ENCODE measurements around the gene LARGE1. TPM values are rescaled to one million over a fixed set of nuclear protein-coding genes. Genes with fewer than 3 reads are reported as not detected.

The LARGE1 gene
- total RNA-seq, 1 experiment from 2014 or later: 2.5 TPM

DNA sequence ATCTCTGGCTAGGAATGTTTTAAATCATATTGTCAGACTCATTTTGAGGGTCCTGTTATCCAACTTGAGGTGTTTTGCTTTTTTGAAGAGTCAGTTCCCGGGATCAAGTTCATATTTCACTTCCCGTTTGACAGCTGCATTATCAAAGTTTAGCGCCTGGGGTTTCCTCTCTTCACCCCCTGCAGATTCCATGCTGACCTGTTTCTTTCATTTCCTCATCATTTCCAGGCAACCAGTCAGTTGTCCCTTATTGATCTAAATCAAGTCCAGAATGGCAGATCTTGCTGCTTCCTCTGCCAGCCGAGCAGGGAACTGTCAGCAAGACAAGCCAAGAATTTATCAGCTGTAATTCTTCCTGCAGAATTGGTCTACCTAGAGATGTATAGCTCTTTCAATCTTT, 664.5 kb downstream of the LARGE1 start:
- Histone ChIP-seq H3K4me3 (ENCODE audit: low read depth in 2 of 2, low read length in 2 of 2) (no peak overlapping the region), H3K27me3 (ENCODE audit: control insufficient read depth, insufficient read depth, low read length) (no peaks in the 10 kb centered on the region), H3K9me3 (ENCODE audit: control insufficient read depth, insufficient read depth, low read depth, low read length) (no peaks in the 10 kb centered on the region), H3K27ac (ENCODE audit: low read length) (no peak overlapping the region), H3K4me1 (ENCODE audit: control insufficient read depth, insufficient read depth, low read length) (no peaks in the 10 kb centered on the region), H3K36me3 (ENCODE audit: control insufficient read depth, insufficient read depth, low read length) (no peaks in the 10 kb centered on the region)
- intact Hi-C loops (cut with micrococcal nuclease; ENCODE audit: unreplicated experiment): no loop called here
- DNase-seq (ENCODE audit: low read depth, low spot score) (no peak), ATAC-seq (no peak)
- ChIA-PET POLR2A (no interaction called here), CTCF (no interaction called here)
- TF ChIP-seq REST (IDR thresholded peaks at IDR 0.05; ENCODE audit: insufficient read depth in 1 of 2, low read depth in 2 of 2, low read length in 1 of 2) (no peak), SIN3A (IDR thresholded peaks at IDR 0.05; ENCODE audit: borderline replicate concordance, insufficient read depth, low read depth, low read length) (no peak), POLR2AphosphoS5 (IDR thresholded peaks at IDR 0.05; ENCODE audit: low read depth, low read length) (no peak), CTCF (IDR thresholded peaks at IDR 0.05) (no peak), TCF7L2 (IDR thresholded peaks at IDR 0.05; ENCODE audit: low read depth, low read length) (no peak)
- in situ Hi-C loops (cut with HindIII; ENCODE audit: low pct_unique_long_range_greater_than_20kb, low sequenced_read_pairs): no loop called here
- BruUV-seq (replicated peaks): no TSS peak

- no TSS peak for BruUV-seq (replicated peaks)
- ChIA-PET CTCF (no interaction called here), POLR2A (no interaction called here)
- Histone ChIP-seq H3K27ac (ENCODE audit: low read length) (no peak overlapping the region), H3K36me3 (ENCODE audit: control insufficient read depth, insufficient read depth, low read length) (no peaks in the 10 kb centered on the region), H3K4me1 (ENCODE audit: control insufficient read depth, insufficient read depth, low read length) (no peaks in the 10 kb centered on the region), H3K27me3 (ENCODE audit: control insufficient read depth, insufficient read depth, low read length) (no peaks in the 10 kb centered on the region), H3K4me3 (ENCODE audit: low read depth in 2 of 2, low read length in 2 of 2) (no peak overlapping the region), H3K9me3 (ENCODE audit: control insufficient read depth, insufficient read depth, low read depth, low read length) (no peaks in the 10 kb centered on the region)
- no peak for TF ChIP-seq POLR2AphosphoS5 (IDR thresholded peaks at IDR 0.05; ENCODE audit: low read depth, low read length)
- no peak for TF ChIP-seq TCF7L2 (IDR thresholded peaks at IDR 0.05; ENCODE audit: low read depth, low read length)
- TF ChIP-seq SIN3A (IDR thresholded peaks at IDR 0.05; ENCODE audit: borderline replicate concordance, insufficient read depth, low read depth, low read length): no peak
- no peak for TF ChIP-seq REST (IDR thresholded peaks at IDR 0.05; ENCODE audit: insufficient read depth in 1 of 2, low read depth in 2 of 2, low read length in 1 of 2)
- no peak for TF ChIP-seq CTCF (IDR thresholded peaks at IDR 0.05)
- in situ Hi-C loops (cut with HindIII; ENCODE audit: low pct_unique_long_range_greater_than_20kb, low sequenced_read_pairs) (no loop called here), intact Hi-C loops (cut with micrococcal nuclease; ENCODE audit: unreplicated experiment) (no loop called here)
- DNase-seq (ENCODE audit: low read depth, low spot score) (no peak), ATAC-seq (no peak)
These were observed 671.3 kb downstream of the LARGE1 start for GRCh38 chr22:33248948-33249347.

Measured in Panc1 (cell line).